ENCODE results near the gene TTYH3. TPM values are rescaled to one million over a fixed set of nuclear protein-coding genes. Genes with fewer than 3 reads are reported as not detected.

Gene TTYH3
- total RNA-seq, 3 donors from 2014 or later (not counting 1 experiment from before 2014, with no cell fraction given), result 38.3 to 47.1 (median 42.4) TPM

DNA sequence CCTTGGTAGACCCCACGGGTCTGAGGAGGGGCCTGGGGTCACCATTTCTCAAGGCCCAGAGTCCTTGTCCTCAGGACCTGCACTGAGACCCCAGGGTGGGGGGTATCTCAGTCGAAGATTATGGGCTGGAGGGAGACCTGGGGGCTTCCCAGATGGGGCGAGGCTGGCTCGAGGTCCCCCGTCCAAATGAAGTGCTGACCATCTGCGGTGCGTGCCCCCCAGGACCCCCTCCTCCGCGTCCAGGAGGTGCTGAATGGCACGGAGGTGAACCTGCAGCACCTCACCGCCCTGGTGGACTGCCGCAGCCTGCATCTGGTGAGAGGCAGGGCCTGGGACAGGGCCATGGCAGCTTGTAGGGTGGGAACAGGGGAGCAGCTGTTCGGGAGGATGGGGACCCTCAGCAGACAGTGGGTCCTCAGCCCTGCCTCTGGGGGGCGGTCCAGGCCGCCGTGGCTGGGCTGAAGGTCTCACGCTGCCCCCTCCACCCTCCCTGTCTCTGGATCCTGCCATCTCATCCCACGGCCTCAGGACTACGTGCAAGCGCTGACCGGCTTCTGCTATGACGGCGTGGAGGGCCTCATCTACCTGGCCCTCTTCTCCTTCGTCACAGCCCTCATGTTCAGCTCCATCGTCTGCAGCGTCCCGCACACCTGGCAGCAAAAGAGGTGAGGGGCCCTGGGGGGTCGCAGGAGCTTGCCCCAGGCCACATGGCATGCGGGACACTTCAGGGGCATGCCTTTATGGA lies 24.3 kb downstream of the TTYH3 start:
- H3K4me1 ChIP-seq (ENCODE audit: control insufficient read depth, insufficient read depth, low read length), result no peaks in the 10 kb centered on the region
- no peaks in the 10 kb centered on the region for H3K27me3 ChIP-seq (ENCODE audit: control insufficient read depth, insufficient read depth, low read length)
- no peak overlapping the region for H3K4me3 Mint-ChIP-seq
- ATAC-seq (no peak), DNase-seq (no peak)
- H3K36me3 ChIP-seq (ENCODE audit: control insufficient read depth, insufficient read depth, low read length), result no peaks in the 10 kb centered on the region
- H3K27ac Mint-ChIP-seq, result no peak overlapping the region
- no peak overlapping the region for H3K4me3 ChIP-seq (ENCODE audit: low read length)
- no peaks in the 10 kb centered on the region for H3K27me3 Mint-ChIP-seq (ENCODE audit: low read depth in 2 of 2)
- 94% methylated on average over 29 of the region's 29 CpGs for WGBS (ENCODE audit: insufficient coverage)
- H3K27ac ChIP-seq (ENCODE audit: low read length), result no peak overlapping the region
- H3K9me3 ChIP-seq (ENCODE audit: control insufficient read depth, insufficient read depth, low read length), result no peaks in the 10 kb centered on the region
- TF ChIP-seq, protein P1, sequence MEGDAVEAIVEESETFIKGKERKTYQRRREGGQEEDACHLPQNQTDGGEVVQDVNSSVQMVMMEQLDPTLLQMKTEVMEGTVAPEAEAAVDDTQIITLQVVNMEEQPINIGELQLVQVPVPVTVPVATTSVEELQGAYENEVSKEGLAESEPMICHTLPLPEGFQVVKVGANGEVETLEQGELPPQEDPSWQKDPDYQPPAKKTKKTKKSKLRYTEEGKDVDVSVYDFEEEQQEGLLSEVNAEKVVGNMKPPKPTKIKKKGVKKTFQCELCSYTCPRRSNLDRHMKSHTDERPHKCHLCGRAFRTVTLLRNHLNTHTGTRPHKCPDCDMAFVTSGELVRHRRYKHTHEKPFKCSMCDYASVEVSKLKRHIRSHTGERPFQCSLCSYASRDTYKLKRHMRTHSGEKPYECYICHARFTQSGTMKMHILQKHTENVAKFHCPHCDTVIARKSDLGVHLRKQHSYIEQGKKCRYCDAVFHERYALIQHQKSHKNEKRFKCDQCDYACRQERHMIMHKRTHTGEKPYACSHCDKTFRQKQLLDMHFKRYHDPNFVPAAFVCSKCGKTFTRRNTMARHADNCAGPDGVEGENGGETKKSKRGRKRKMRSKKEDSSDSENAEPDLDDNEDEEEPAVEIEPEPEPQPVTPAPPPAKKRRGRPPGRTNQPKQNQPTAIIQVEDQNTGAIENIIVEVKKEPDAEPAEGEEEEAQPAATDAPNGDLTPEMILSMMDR (IDR thresholded peaks at IDR 0.05), result no peak
- H3K36me3 Mint-ChIP-seq, result no peaks in the 10 kb centered on the region
- no peaks in the 10 kb centered on the region for H3K9me3 Mint-ChIP-seq
- H3K4me1 Mint-ChIP-seq, result peaks cover 0 to 13% of the 10 kb centered on the region in 2 donors
- intact Hi-C loops (cut with micrococcal nuclease), result no loop called here

DNA sequence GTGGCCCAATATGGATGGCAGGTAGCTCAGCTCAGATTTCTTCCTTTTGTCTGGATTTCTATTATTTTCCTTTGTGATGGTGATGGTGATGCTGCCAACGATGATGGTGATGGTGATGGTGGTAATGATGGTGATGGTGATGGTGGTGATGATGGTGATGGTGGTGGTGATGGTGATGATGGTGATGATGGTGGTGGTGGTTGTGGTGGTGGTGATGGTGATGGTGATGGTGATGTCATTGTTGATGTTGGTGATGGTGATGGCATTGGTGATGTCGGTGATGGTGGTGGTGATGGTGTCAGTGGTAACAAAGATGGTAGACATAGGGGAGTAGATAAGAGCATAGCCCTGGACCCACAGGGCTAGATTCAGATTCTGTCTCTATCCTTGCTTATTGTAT lies 25.4 kb downstream of the TTYH3 start:
- Histone ChIP-seq H3K4me1 (ENCODE audit: control insufficient read depth, insufficient read depth, low read length) (no peaks in the 10 kb centered on the region), H3K36me3 (ENCODE audit: control insufficient read depth, insufficient read depth, low read length) (no peaks in the 10 kb centered on the region), H3K27me3 (ENCODE audit: control insufficient read depth, insufficient read depth, low read length) (no peaks in the 10 kb centered on the region), H3K9me3 (ENCODE audit: control insufficient read depth, insufficient read depth, low read length) (no peaks in the 10 kb centered on the region), H3K4me3 (ENCODE audit: low read length) (no peak overlapping the region), H3K27ac (ENCODE audit: low read length) (no peak overlapping the region)
- no peak for ATAC-seq
- H3K36me3 Mint-ChIP-seq, result no peaks in the 10 kb centered on the region
- H3K27ac Mint-ChIP-seq, result peak overlapping the region in 1 of 2 donors; percentile 30
- H3K4me1 Mint-ChIP-seq, result peaks cover 0 to 11% of the 10 kb centered on the region in 2 donors
- no peaks in the 10 kb centered on the region for H3K27me3 Mint-ChIP-seq (ENCODE audit: low read depth in 2 of 2)
- H3K9me3 Mint-ChIP-seq, result no peaks in the 10 kb centered on the region
- intact Hi-C loops (cut with micrococcal nuclease), result no loop called here
- no peak overlapping the region for H3K4me3 Mint-ChIP-seq
- DNase-seq, result no peak
- TF ChIP-seq, protein P1 (IDR thresholded peaks at IDR 0.05), result no peak
- WGBS (ENCODE audit: insufficient coverage), result 78% methylated on average over 2 of the region's 2 CpGs

DNA sequence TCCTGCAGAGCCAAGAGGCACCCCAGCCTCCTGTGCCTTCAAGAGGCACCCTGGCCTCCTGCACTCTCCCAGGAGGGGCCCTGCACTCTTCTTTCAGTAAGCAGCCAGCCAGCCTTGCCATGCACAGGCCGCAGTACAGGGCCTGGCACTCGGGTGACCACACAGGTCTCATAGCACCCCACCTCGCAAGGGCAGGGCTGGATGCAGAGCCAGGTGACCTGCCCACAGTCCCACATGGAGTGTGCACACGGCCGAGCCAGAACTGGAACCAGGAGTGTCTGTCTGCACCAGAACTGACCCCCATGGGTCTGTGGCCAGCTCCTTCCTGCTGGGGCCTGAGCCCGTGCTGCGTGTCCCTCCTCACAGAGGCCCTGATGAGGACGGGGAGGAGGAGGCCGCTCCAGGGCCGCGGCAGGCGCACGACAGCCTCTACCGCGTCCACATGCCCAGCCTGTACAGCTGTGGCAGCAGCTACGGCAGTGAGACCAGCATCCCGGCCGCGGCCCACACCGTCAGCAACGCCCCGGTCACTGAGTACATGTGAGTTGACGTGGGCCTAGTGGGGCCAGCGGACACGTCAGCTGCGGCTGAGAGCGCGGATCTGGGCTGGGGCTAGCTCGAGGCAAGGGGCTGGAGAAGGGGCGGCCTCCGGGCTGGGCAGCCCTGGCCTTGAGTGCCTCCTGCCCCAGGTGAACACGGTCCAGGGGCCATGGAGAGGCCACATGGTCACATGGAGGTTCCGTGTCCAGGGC lies 26.3 kb downstream of the TTYH3 start:
- Mint-ChIP-seq H3K9me3 (no peaks in the 10 kb centered on the region), H3K36me3 (no peaks in the 10 kb centered on the region), H3K27ac (no peak overlapping the region), H3K27me3 (ENCODE audit: low read depth in 2 of 2) (no peaks in the 10 kb centered on the region), H3K4me1 (peaks cover 0 to 7% of the 10 kb centered on the region in 2 donors), H3K4me3 (no peak overlapping the region)
- TF ChIP-seq, protein P1 (IDR thresholded peaks at IDR 0.05), result no peak
- ATAC-seq (no peak), DNase-seq (no peak)
- Histone ChIP-seq H3K27ac (ENCODE audit: low read length) (no peak overlapping the region), H3K4me3 (ENCODE audit: low read length) (no peak overlapping the region), H3K9me3 (ENCODE audit: control insufficient read depth, insufficient read depth, low read length) (no peaks in the 10 kb centered on the region), H3K36me3 (ENCODE audit: control insufficient read depth, insufficient read depth, low read length) (no peaks in the 10 kb centered on the region), H3K4me1 (ENCODE audit: control insufficient read depth, insufficient read depth, low read length) (no peaks in the 10 kb centered on the region), H3K27me3 (ENCODE audit: control insufficient read depth, insufficient read depth, low read length) (no peaks in the 10 kb centered on the region)
- intact Hi-C loops (cut with micrococcal nuclease), result no loop called here
- WGBS (ENCODE audit: insufficient coverage), result 95% methylated on average over 33 of the region's 33 CpGs
